Measurements from ENCODE around the gene HOXD3.

The HOXD3 gene

GRCh38 chr2:176177580-176178037 is 20.5 kb downstream of the HOXD3 start:
- no peak for DNase-seq (ENCODE audit: low spot score)

GRCh38 chr2:176178038-176178756 is 21.1 kb downstream of the HOXD3 start:
- peak; percentile 64 for DNase-seq (ENCODE audit: low spot score)

- no peak for DNase-seq (ENCODE audit: low spot score)
These were observed 21.7 kb downstream of the HOXD3 start for GRCh38 chr2:176178757-176179295.

- no peak for DNase-seq (ENCODE audit: low spot score)
These were observed 24.4 kb downstream of the HOXD3 start for GRCh38 chr2:176181551-176181950.

GRCh38 chr2:176182671-176183070 is 25.6 kb downstream of the HOXD3 start:
- DNase-seq (ENCODE audit: low spot score): no peak

GRCh38 chr2:176184749-176185148 is 27.6 kb downstream of the HOXD3 start:
- DNase-seq (ENCODE audit: low spot score): no peak

GRCh38 chr2:176186024-176186423 is 28.9 kb downstream of the HOXD3 start:
- no peak for DNase-seq (ENCODE audit: low spot score)

- no peak for DNase-seq (ENCODE audit: low spot score)
These were observed 30.2 kb downstream of the HOXD3 start for GRCh38 chr2:176187200-176187898.

GRCh38 chr2:176187899-176188773 is 31.0 kb downstream of the HOXD3 start, which contains the start of gene HOXD1:
HOXD1 (plus strand) TSS chr2:176188668; CDS start chr2:176188802, 134 bp downstream.
- DNase-seq (ENCODE audit: low spot score): peak; percentile 66

- no peak for DNase-seq (ENCODE audit: low spot score)
These were observed 31.9 kb downstream of the HOXD3 start for GRCh38 chr2:176188774-176189680.

GRCh38 chr2:176189681-176190641 is 32.9 kb downstream of the HOXD3 start:
- DNase-seq (ENCODE audit: low spot score): no peak

GRCh38 chr2:176192351-176192750 is 35.2 kb downstream of the HOXD3 start:
- no peak for DNase-seq (ENCODE audit: low spot score)

GRCh38 chr2:176193048-176193447 is 35.9 kb downstream of the HOXD3 start:
- no peak for DNase-seq (ENCODE audit: low spot score)

GRCh38 chr2:176199902-176200301 is 42.8 kb downstream of the HOXD3 start:
- DNase-seq (ENCODE audit: low spot score): no peak

- DNase-seq (ENCODE audit: low spot score): no peak
These were observed 43.9 kb downstream of the HOXD3 start for GRCh38 chr2:176200971-176201370.

- DNase-seq (ENCODE audit: low spot score): no peak
These were observed 45.4 kb downstream of the HOXD3 start for GRCh38 chr2:176202491-176202890.

- no peak for DNase-seq (ENCODE audit: low spot score)
These were observed 48.0 kb downstream of the HOXD3 start for GRCh38 chr2:176205126-176205525.

GRCh38 chr2:176206136-176206535 is 49.0 kb downstream of the HOXD3 start:
- no peak for DNase-seq (ENCODE audit: low spot score)

GRCh38 chr2:176206682-176207081 is 49.6 kb downstream of the HOXD3 start:
- DNase-seq (ENCODE audit: low spot score): no peak

GRCh38 chr2:176211110-176211509 is 54.0 kb downstream of the HOXD3 start:
- no peak for DNase-seq (ENCODE audit: low spot score)
